ENCODE measurements around the gene COBL.
"Not testable (repeated sequence)": the region's sequence is repeated elsewhere in the genome, so short reads cannot be mapped to it uniquely, and the experiment has no call there.

COBL gene

DNA sequence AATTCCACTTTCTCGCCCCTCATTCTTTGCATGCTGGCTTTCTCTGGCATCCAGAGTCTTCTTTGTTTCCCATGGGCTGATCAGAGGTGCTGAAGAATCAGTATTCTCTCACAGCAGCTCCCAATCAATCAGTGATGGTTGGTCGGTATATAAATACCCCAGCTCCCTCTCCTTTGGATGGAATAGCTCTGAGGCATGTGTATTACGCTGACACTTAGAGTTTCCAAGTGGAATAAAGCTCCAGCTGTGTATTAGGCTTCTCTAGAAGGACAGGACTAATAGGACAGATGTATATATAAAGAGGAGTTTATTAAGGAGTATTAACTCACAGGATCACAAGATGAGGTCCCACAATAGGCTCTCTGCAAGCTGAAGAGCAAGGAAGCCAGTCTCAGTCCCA lies 315.7 kb downstream of the COBL start:
- Histone ChIP-seq H3K4me1 (ENCODE audit: control insufficient read depth, low read depth, low read length) (no peaks in the 10 kb centered on the region), H3K27me3 (ENCODE audit: control insufficient read depth, insufficient read depth, low read length) (no peaks in the 10 kb centered on the region), H3K9me3 (ENCODE audit: control insufficient read depth, low read depth, low read length) (no peaks in the 10 kb centered on the region)

DNA sequence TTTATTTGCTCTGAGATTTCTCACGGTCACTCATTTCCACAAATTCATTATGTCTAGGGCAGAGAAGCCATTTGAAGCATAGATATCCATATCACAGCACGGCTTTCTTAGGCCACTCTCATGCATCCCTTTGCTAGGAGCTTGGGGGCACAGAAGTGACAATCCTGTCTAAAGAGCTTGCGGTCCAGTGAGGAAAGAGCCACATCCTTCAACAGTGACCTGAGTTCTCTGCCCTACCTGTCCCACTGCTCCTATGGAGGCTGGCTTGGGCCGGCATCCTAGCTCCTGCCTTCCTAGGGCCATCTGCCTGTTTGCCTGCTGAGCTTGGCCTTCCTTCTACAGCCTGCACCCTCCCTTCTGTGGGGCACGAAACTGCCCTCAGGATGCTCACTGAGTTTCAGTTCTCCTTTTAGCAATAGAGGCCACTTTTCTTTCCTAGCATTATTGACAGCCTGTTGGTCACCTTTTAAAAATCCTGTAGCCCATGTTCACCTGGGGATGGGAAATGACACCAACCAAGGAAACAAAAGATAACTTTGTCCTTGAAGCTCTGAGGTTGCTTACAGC lies 321.8 kb downstream of the COBL start:
- no peak overlapping the region for H3K9ac ChIP-seq (ENCODE audit: low read length)
- H3K27ac ChIP-seq (ENCODE audit: low read length): no peak overlapping the region
- no peaks in the 10 kb centered on the region for H3K4me1 ChIP-seq (ENCODE audit: control insufficient read depth, low read depth, low read length)
- no peak overlapping the region for H3K4me3 ChIP-seq (ENCODE audit: low read length)
- H3K9me3 ChIP-seq (ENCODE audit: control insufficient read depth, low read depth, low read length): no peaks in the 10 kb centered on the region
- no peaks in the 10 kb centered on the region for H3K36me3 ChIP-seq (ENCODE audit: control insufficient read depth, low read depth, low read length)
- no peaks in the 10 kb centered on the region for H3K27me3 ChIP-seq (ENCODE audit: control insufficient read depth, insufficient read depth, low read length)

More for the DNA sequence above, 315.7 kb downstream of the COBL start:
- Histone ChIP-seq H3K36me3 (ENCODE audit: control insufficient read depth, low read depth, low read length) (no peaks in the 10 kb centered on the region), H3K4me3 (ENCODE audit: low read length) (no peak overlapping the region), H3K9ac (ENCODE audit: low read length) (no peak overlapping the region), H3K27ac (ENCODE audit: low read length) (no peak overlapping the region)

DNA sequence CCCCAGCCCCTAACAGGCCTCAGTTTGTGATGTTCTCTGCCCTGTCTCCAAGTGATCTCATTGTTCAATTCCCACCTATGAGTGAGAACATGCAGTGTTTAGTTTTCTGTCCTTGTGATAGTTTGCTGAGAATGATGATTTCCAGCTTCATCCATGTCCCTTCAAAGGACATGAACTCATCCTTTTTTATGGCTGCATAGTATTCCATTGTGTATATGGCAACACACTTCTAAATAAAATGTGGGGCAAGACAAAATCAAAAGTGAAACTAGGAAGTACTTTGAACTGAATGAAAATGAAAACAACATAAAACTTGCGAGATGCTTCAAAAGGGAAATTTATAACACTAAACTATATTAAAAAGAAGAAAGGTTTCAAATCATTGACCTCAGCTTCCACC lies 326.4 kb downstream of the COBL start:
- H3K9me3 ChIP-seq (ENCODE audit: control insufficient read depth, low read depth, low read length); H3K27me3 ChIP-seq (ENCODE audit: control insufficient read depth, insufficient read depth, low read length); H3K36me3 ChIP-seq (ENCODE audit: control insufficient read depth, low read depth, low read length); H3K4me3 ChIP-seq (ENCODE audit: low read length); H3K9ac ChIP-seq (ENCODE audit: low read length); H3K27ac ChIP-seq (ENCODE audit: low read length): not testable (repeated sequence)
- peaks cover 15% of the 10 kb centered on the region for H3K4me1 ChIP-seq (ENCODE audit: control insufficient read depth, low read depth, low read length)

DNA sequence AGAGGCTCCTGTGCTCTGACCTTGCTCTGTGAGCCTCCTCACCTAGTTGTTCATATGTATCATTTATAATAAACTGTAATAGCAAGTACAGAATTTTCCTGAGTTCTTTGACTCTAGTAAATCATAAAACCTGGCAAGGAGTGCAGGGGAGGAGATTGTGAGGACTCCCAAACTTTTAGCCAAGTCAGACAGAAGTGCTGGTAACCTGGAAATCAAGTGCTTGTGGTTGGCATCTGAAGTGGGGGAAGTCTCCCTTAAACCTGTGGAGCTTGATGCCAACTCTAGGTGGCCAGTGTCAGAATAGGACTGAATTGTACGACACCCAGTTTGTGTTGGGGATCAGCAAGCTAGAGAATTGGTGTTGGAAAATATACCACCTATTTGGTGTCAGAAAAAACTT lies 327.6 kb downstream of the COBL start:
- Histone ChIP-seq H3K4me3 (ENCODE audit: low read length) (no peak overlapping the region), H3K9ac (ENCODE audit: low read length) (no peak overlapping the region), H3K27me3 (ENCODE audit: control insufficient read depth, insufficient read depth, low read length) (no peaks in the 10 kb centered on the region), H3K4me1 (ENCODE audit: control insufficient read depth, low read depth, low read length) (peaks cover 20% of the 10 kb centered on the region), H3K27ac (ENCODE audit: low read length) (peak overlapping the region; percentile 9), H3K36me3 (ENCODE audit: control insufficient read depth, low read depth, low read length) (no peaks in the 10 kb centered on the region), H3K9me3 (ENCODE audit: control insufficient read depth, low read depth, low read length) (no peaks in the 10 kb centered on the region)

DNA sequence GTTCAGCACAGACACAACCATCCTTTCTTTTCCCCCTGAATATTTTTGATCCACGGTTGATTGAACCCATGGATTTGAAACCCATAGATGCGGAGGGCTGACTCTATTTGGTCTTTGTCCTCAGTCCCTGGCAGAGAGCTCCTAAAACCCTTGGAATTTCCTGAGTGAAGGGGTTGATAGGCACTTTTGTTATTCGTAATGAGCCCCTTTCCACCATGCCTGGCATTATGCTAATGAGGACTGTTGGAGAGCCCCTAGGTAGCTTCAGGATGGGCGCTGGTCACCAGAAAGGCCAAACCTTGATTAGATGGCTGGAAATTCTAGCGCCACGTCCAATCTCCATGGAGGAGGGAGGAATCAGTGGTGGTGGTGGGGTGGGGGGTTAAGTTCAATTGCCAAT lies 328.1 kb downstream of the COBL start:
- Histone ChIP-seq H3K27me3 (ENCODE audit: control insufficient read depth, insufficient read depth, low read length) (no peaks in the 10 kb centered on the region), H3K9ac (ENCODE audit: low read length) (no peak overlapping the region), H3K4me1 (ENCODE audit: control insufficient read depth, low read depth, low read length) (peaks cover 25% of the 10 kb centered on the region)

DNA sequence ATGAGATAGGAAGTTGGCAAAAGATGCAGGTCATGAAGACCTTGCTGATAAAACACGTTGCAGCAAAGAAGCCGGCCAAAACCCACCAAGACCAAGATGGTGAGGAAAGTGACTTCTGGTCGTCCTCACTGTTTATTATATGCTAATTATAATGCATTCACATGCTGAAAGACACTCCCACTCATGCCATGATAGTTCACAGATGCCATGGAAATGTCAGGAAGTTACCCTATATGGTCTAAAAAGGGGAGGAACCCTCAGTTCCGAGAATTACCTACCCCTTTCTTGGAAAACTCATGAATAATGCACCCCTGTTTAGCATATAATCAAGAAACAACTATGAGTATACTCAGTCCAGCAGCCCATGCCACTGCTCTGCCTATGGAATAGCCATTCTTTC lies 331.5 kb downstream of the COBL start:
- no peak overlapping the region for H3K27ac ChIP-seq (ENCODE audit: low read length)
- H3K4me1 ChIP-seq (ENCODE audit: control insufficient read depth, low read depth, low read length): peaks cover 40% of the 10 kb centered on the region
- H3K9me3 ChIP-seq (ENCODE audit: control insufficient read depth, low read depth, low read length): no peaks in the 10 kb centered on the region
- H3K4me3 ChIP-seq (ENCODE audit: low read length): no peak overlapping the region
- H3K9ac ChIP-seq (ENCODE audit: low read length): no peak overlapping the region
- H3K27me3 ChIP-seq (ENCODE audit: control insufficient read depth, insufficient read depth, low read length): no peaks in the 10 kb centered on the region
- no peaks in the 10 kb centered on the region for H3K36me3 ChIP-seq (ENCODE audit: control insufficient read depth, low read depth, low read length)

More for the DNA sequence above, 328.1 kb downstream of the COBL start:
- H3K27ac ChIP-seq (ENCODE audit: low read length): peak overlapping the region; percentile 9
- H3K36me3 ChIP-seq (ENCODE audit: control insufficient read depth, low read depth, low read length): no peaks in the 10 kb centered on the region
- no peak overlapping the region for H3K4me3 ChIP-seq (ENCODE audit: low read length)
- no peaks in the 10 kb centered on the region for H3K9me3 ChIP-seq (ENCODE audit: control insufficient read depth, low read depth, low read length)

DNA sequence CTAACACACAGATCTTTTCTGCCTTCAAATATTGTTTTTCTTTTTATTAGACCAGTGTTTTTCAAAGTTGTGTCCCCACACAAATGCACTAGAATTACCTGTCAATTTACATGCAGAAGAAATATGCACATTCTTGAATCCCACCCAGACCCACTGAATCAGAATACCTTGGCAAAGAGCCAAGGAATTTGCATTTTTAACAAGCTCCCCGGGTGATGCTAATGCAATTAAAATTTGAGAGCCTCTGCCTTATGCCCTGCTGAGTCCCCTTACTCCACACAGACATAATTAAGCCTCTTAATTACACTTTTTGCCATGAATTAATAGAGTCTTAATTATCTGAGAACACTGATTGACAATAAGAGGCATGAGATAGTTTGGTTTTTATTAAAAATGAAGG lies 332.8 kb downstream of the COBL start:
- H3K4me3 ChIP-seq (ENCODE audit: low read length): peak overlapping the region; percentile 39
- H3K4me1 ChIP-seq (ENCODE audit: control insufficient read depth, low read depth, low read length): peaks cover 36% of the 10 kb centered on the region
- no peak overlapping the region for H3K27ac ChIP-seq (ENCODE audit: low read length)
- H3K9ac ChIP-seq (ENCODE audit: low read length): no peak overlapping the region
- H3K36me3 ChIP-seq (ENCODE audit: control insufficient read depth, low read depth, low read length): no peaks in the 10 kb centered on the region
- H3K9me3 ChIP-seq (ENCODE audit: control insufficient read depth, low read depth, low read length): no peaks in the 10 kb centered on the region
- no peaks in the 10 kb centered on the region for H3K27me3 ChIP-seq (ENCODE audit: control insufficient read depth, insufficient read depth, low read length)

DNA sequence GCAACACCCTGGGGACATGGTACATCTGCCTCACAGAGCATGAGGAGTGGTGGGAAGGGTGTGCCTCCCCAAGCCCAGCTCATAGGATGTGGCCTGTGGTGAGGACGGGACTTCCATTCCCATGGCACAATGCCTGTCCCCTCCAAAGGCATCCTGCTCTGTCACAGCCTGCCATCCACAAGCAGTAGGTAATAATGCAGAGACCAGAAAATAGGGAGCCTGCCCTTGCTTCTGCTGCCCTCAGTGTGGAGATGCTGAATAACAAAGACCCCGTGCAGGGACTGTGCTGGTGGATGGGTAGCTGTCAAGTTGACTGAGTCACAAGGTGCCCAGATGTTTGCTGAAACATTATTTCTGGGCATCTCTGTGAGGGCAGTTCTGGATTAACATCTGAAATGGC lies 334.0 kb downstream of the COBL start:
- H3K4me1 ChIP-seq (ENCODE audit: control insufficient read depth, low read depth, low read length): peaks cover 25% of the 10 kb centered on the region
- no peaks in the 10 kb centered on the region for H3K36me3 ChIP-seq (ENCODE audit: control insufficient read depth, low read depth, low read length)
- no peak overlapping the region for H3K4me3 ChIP-seq (ENCODE audit: low read length)
- no peaks in the 10 kb centered on the region for H3K9me3 ChIP-seq (ENCODE audit: control insufficient read depth, low read depth, low read length)
- no peaks in the 10 kb centered on the region for H3K27me3 ChIP-seq (ENCODE audit: control insufficient read depth, insufficient read depth, low read length)
- H3K27ac ChIP-seq (ENCODE audit: low read length): no peak overlapping the region
- no peak overlapping the region for H3K9ac ChIP-seq (ENCODE audit: low read length)

DNA sequence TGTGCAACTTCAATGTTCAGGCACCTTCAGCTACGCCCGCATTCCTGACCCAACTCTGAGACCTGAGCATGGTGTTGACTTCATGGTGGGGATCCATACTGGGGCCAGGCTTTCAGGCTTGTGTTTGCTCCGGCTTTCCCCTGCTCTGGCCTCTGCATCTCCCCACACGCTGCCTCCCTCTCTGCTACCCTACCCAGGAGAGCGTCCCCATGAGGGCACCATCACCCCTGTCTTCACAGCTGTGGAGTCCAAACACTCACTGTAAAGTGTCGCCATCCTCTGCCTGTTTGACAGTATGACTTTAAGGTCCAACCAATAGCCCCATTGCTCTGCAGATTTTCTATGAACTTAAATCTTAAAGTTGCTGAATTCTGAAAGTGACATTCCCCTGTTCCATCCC lies 334.9 kb downstream of the COBL start:
- H3K9me3 ChIP-seq (ENCODE audit: control insufficient read depth, low read depth, low read length): no peaks in the 10 kb centered on the region
- no peak overlapping the region for H3K9ac ChIP-seq (ENCODE audit: low read length)
- peaks cover 25% of the 10 kb centered on the region for H3K4me1 ChIP-seq (ENCODE audit: control insufficient read depth, low read depth, low read length)
- H3K27ac ChIP-seq (ENCODE audit: low read length): no peak overlapping the region
- no peaks in the 10 kb centered on the region for H3K27me3 ChIP-seq (ENCODE audit: control insufficient read depth, insufficient read depth, low read length)
- no peak overlapping the region for H3K4me3 ChIP-seq (ENCODE audit: low read length)
- no peaks in the 10 kb centered on the region for H3K36me3 ChIP-seq (ENCODE audit: control insufficient read depth, low read depth, low read length)

DNA sequence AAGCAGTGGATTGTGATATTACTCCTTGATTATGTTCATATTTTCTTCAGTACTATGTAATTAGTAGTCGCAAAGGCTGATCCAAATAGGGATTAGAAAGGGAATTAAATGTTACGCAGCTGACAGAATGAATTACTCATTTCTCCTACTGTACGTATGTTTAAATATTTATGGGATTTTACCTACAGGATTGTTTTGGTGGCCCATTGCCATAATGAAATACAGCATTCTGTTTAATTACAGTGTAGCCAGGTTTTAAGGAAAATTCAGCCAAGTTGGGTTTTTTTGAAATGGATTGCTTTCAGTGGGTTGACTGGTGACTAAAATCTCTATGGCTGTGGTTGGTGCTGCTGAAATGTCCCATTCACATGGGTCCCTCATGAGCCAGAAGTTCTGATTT lies 336.2 kb downstream of the COBL start:
- H3K4me3 ChIP-seq (ENCODE audit: low read length): no peak overlapping the region

DNA sequence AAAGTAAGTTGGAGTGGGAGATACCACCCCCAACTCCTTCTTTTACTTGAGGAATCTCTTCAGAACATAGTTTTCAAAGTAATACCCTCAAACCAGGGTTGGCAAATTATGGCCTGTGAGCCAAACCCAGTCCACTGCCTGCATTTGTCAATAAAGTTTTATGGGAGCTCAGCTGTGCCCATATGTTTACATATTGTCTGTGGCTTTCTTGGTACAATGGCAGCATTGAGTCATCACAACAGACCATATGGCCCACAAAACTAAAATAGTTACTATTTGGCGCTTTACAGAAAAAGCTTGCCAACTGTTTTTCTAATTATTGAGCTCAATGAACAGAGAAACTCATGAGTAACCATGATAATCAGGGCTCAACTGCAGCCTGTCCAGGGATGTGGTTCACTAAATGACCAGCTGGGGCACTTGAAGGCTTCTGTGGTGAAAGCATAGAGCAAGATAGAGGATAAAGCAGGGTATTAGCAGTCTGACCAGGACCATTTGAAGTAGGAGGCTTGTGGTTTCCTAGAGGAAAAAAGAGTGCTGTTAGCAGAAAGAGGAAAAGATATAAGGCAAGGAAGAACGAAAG lies 337.9 kb downstream of the COBL start:
- Histone ChIP-seq H3K27me3 (ENCODE audit: control insufficient read depth, insufficient read depth, low read length) (no peaks in the 10 kb centered on the region), H3K9ac (ENCODE audit: low read length) (no peak overlapping the region), H3K36me3 (ENCODE audit: control insufficient read depth, low read depth, low read length) (no peaks in the 10 kb centered on the region), H3K4me3 (ENCODE audit: low read length) (no peak overlapping the region), H3K4me1 (ENCODE audit: control insufficient read depth, low read depth, low read length) (peaks cover 18% of the 10 kb centered on the region), H3K27ac (ENCODE audit: low read length) (no peak overlapping the region), H3K9me3 (ENCODE audit: control insufficient read depth, low read depth, low read length) (no peaks in the 10 kb centered on the region)

More for the DNA sequence above, 336.2 kb downstream of the COBL start:
- Histone ChIP-seq H3K4me1 (ENCODE audit: control insufficient read depth, low read depth, low read length) (peaks cover 25% of the 10 kb centered on the region), H3K9me3 (ENCODE audit: control insufficient read depth, low read depth, low read length) (no peaks in the 10 kb centered on the region), H3K36me3 (ENCODE audit: control insufficient read depth, low read depth, low read length) (no peaks in the 10 kb centered on the region), H3K27ac (ENCODE audit: low read length) (no peak overlapping the region), H3K9ac (ENCODE audit: low read length) (no peak overlapping the region), H3K27me3 (ENCODE audit: control insufficient read depth, insufficient read depth, low read length) (no peaks in the 10 kb centered on the region)

DNA sequence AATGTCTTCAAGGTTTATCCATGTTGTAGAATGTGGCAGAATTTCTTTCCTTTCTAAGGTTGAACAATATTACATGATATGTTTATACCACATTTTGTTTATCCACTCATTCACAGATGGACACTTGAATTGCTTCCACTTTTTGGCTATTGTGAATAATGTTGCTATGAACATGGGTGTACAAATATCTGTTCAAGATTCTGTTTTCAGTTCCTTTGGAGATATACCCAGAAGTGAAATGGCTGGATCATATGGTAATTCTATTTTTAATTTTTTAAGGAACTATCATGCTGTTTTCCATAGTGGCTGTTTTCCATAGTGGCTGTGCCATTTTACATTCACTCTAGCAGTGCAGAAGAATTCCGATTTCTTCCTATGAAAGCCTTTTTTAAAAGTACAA lies 339.2 kb downstream of the COBL start:
- Histone ChIP-seq H3K4me3 (ENCODE audit: low read length) (no peak overlapping the region), H3K27ac (ENCODE audit: low read length) (no peak overlapping the region), H3K9ac (ENCODE audit: low read length) (no peak overlapping the region), H3K4me1 (ENCODE audit: control insufficient read depth, low read depth, low read length) (peaks cover 7% of the 10 kb centered on the region), H3K27me3 (ENCODE audit: control insufficient read depth, insufficient read depth, low read length) (no peaks in the 10 kb centered on the region), H3K36me3 (ENCODE audit: control insufficient read depth, low read depth, low read length) (no peaks in the 10 kb centered on the region), H3K9me3 (ENCODE audit: control insufficient read depth, low read depth, low read length) (no peaks in the 10 kb centered on the region)

All from iPS-18a (cell line).